Kidney (tissue), 14 donors: Measurements from ENCODE around the gene FYCO1. TPM values are rescaled to one million over a fixed set of nuclear protein-coding genes. Genes with fewer than 3 reads are reported as not detected.

Experiments used
- DNase-seq, 5 donors: peaks; one replicate each; pipeline ENCODE4 v3.0.0-alpha.2; 2013 to 2020
- FAIRE-seq: peaks from 2 replicates; lab custom pipeline; 2012; peaks lifted over from hg19 to GRCh38; lab: Jason Lieb, UNC
- H3K27ac ChIP-seq, 2 donors: one replicate each; pipeline ENCODE4 v1.7.0; 2013; ENCODE audit warnings: low read depth in 2 of 2, low read length in 2 of 2, inconsistent platforms in 1 of 2
- H3K27me3 ChIP-seq: one replicate; pipeline ENCODE4 v1.7.1; 2013; ENCODE audit warnings: low read length, inconsistent platforms; ENCODE audit not compliant: control insufficient read depth, insufficient read depth
- H3K36me3 ChIP-seq, 3 donors: one replicate each; pipeline versions ENCODE4 v1.7.0 to v1.7.1; 2013; ENCODE audit warnings: low read length in 3 of 3, control low read depth in 1 of 3, inconsistent platforms in 1 of 3; ENCODE audit not compliant: insufficient read depth in 3 of 3, control insufficient read depth in 2 of 3
- H3K4me1 ChIP-seq, 3 donors: one replicate each; pipeline versions ENCODE4 v1.7.0 to v1.7.1; 2013; ENCODE audit warnings: low read length in 3 of 3, inconsistent platforms in 1 of 3, low read depth in 1 of 3; ENCODE audit not compliant: control insufficient read depth in 2 of 3, insufficient read depth in 2 of 3
- H3K4me3 ChIP-seq, 3 donors: one replicate each; pipeline versions ENCODE4 v1.7.0 to v1.8.1; 2013; ENCODE audit warnings: low read length in 3 of 3, control low read depth in 1 of 3, inconsistent platforms in 1 of 3
- H3K9ac ChIP-seq, 3 donors: one replicate each; pipeline versions ENCODE4 v1.7.0 to v1.7.1; 2013; ENCODE audit warnings: low read length in 3 of 3, control low read depth in 1 of 3, inconsistent platforms in 1 of 3
- H3K9me3 ChIP-seq, 3 donors: one replicate each; pipeline versions ENCODE4 v1.7.0 to v1.7.1; 2013; ENCODE audit warnings: low read length in 3 of 3, control low read depth in 1 of 3, inconsistent platforms in 1 of 3; ENCODE audit not compliant: control insufficient read depth in 2 of 3, insufficient read depth in 1 of 3
- intact Hi-C: fragments of 100-400 bp; cut with DNase I; formaldehyde crosslinking; loops from one replicate; pipeline ENCODE4 v1.11.1; 2022
- polyA plus RNA-seq: library from polyadenylated mRNA; stranded (reverse); fragments of 350-450 nt; fragmentation: Illumina TruSeq; extraction: RNeasy Lipid Tissue Mini Kit (QIAGEN cat#74804); gene quantifications from one replicate; pipeline ENCODE4 v1.2.3, GENCODE V29; 2014; ENCODE audit warnings: low read depth, low replicate concordance; ENCODE audit not compliant: insufficient read depth
- total RNA-seq: library from RNA; stranded (reverse); fragmentation: NEBNext Ultra II Directional; extraction: Animal tissue kit (Norgen Biotek cat#: 25700); gene quantifications from one replicate; pipeline ENCODE4 v1.2.1, GENCODE V29; 2021
- TF ChIP-seq, protein P1 (sequence below): IDR thresholded peaks from 3 replicates; pipeline ENCODE4 v1.5.1; 2012; ENCODE audit warnings: mild to moderate bottlenecking, moderate library complexity, borderline replicate concordance; ENCODE audit not compliant: insufficient read depth; ENCODE audit errors: extremely low read depth
- donor health status: control.
- donor health status: control.
- donor health status: control.
- donor health status: control.
- donor health status: control.
- donor health status: DM: yes; HTN: yes; CAD: no.
- donor health status: Normal renal cell carcinoma (clear cell type).

The FYCO1 gene
- total and polyA plus RNA-seq, 2 donors from 2014 or later: 11.1 to 39.1 TPM

DNA sequence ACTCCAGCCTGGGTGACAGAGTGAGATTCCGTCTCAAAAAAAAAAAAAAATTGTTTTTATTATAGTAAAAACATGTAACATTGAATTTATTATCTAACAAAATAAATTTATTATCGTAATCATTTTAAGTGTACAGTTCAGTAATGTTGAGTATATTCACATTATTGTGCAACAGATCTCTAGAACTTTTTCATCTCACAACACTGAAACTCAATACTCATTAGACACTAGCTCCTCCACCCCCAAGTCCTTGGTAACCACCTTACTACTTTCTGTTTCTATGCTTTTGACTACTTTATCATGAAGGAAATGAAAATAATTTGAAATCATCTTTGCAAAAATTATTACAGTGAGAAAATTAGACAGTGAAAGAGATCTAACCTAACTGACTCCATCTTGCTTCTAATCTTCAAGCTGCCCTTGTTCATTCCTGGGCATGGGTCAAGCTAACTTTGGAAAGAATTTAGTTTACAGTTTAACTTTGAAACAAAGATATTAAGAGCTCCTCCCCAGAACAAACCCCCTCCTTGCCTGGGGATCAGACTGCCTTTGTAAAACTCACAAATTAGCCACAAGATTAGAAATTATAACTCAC is 15.0 kb upstream of the FYCO1 start:
- FAIRE-seq: no peak
- Histone ChIP-seq H3K4me1 (no peaks in the 10 kb centered on the region), H3K9ac (no peak overlapping the region), H3K27ac (no peak overlapping the region), H3K9me3 (no peaks in the 10 kb centered on the region), H3K36me3 (no peaks in the 10 kb centered on the region), H3K27me3 (no peaks in the 10 kb centered on the region), H3K4me3 (no peak overlapping the region)
- TF ChIP-seq, protein P1, sequence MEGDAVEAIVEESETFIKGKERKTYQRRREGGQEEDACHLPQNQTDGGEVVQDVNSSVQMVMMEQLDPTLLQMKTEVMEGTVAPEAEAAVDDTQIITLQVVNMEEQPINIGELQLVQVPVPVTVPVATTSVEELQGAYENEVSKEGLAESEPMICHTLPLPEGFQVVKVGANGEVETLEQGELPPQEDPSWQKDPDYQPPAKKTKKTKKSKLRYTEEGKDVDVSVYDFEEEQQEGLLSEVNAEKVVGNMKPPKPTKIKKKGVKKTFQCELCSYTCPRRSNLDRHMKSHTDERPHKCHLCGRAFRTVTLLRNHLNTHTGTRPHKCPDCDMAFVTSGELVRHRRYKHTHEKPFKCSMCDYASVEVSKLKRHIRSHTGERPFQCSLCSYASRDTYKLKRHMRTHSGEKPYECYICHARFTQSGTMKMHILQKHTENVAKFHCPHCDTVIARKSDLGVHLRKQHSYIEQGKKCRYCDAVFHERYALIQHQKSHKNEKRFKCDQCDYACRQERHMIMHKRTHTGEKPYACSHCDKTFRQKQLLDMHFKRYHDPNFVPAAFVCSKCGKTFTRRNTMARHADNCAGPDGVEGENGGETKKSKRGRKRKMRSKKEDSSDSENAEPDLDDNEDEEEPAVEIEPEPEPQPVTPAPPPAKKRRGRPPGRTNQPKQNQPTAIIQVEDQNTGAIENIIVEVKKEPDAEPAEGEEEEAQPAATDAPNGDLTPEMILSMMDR: no peak
- intact Hi-C loops: no loop called here
- no peak for DNase-seq

DNA sequence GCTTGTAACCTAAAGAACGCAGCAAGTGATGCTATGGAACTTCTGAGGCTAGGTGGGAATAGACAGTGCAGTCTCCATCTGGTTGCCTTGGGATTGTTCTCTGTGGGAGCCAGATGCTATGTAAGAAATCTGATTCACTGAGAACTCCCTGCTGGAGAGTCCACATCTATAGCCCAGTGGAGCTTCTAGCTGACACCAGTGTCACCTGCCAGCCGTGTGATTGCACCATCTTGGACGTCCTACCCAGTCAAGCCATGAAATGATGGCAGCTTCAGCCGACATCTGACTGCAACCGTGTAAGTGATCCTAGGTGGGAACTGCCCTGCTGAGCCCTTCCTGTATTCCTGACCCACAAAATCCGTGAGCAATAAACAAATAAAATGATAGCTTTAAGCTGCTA is 12.4 kb upstream of the FYCO1 start:
- H3K9me3 ChIP-seq: no peaks in the 10 kb centered on the region
- DNase-seq (no peak), FAIRE-seq (no peak)
- TF ChIP-seq, protein P1: no peak
- no peaks in the 10 kb centered on the region for H3K27me3 ChIP-seq
- no peaks in the 10 kb centered on the region for H3K36me3 ChIP-seq
- no peak overlapping the region for H3K4me3 ChIP-seq
- intact Hi-C loops: no loop called here
- no peaks in the 10 kb centered on the region for H3K4me1 ChIP-seq
- H3K9ac ChIP-seq: no peak overlapping the region
- no peak overlapping the region for H3K27ac ChIP-seq

DNA sequence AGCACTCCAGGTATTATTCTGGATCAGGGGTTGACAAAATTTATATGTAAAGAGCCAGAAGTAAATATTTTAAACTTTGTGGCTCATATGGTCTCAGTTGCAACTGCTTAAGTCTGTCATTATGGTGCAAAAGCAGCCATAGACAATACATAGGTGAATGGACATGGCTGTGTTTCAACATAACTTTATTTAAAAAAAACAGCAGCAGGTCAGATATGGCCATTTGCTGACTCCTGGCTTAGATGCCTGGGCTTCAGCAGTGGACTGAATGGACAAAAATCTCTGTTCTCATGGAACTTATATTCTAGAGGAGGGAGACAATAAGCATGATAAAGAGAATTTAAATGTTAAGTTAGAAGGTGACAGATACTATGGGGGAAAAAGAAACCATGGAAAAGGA is 11.7 kb upstream of the FYCO1 start:
- intact Hi-C loops: no loop called here
- H3K4me1 ChIP-seq: no peaks in the 10 kb centered on the region
- FAIRE-seq: no peak
- no peak overlapping the region for H3K4me3 ChIP-seq
- no peaks in the 10 kb centered on the region for H3K9me3 ChIP-seq
- H3K27ac ChIP-seq: no peak overlapping the region
- no peak for DNase-seq
- TF ChIP-seq, protein P1: no peak
- no peaks in the 10 kb centered on the region for H3K36me3 ChIP-seq
- no peak overlapping the region for H3K9ac ChIP-seq
- no peaks in the 10 kb centered on the region for H3K27me3 ChIP-seq
